SK-N-SH (cell line): ENCODE measurements around the gene POU3F3.

Experiments used
- CHD2 ChIP-seq: fragments of 150-350 bp; IDR thresholded peaks from 2 replicates; pipeline ENCODE4 v1.6.1; 2018; ENCODE audit warnings: low read length; ENCODE audit not compliant: partially characterized antibody
- EZH2phosphoT487 ChIP-seq: fragments of 200-600 bp; sonication (generic); IDR thresholded peaks from 2 replicates; pipeline ENCODE4 v1.6.1; 2017; ENCODE audit warnings: low read depth, mixed run types, mild to moderate bottlenecking, antibody characterized with exemption, moderate library complexity, borderline replicate concordance
- FOXM1 ChIP-seq: IDR thresholded peaks from 2 replicates; pipeline ENCODE4 v1.4.0; 2012; ENCODE audit warnings: low read depth, mild to moderate bottlenecking
- JUND ChIP-seq: IDR thresholded peaks from 2 replicates; pipeline ENCODE4 v1.4.0; 2012
- MAX ChIP-seq: IDR thresholded peaks from 2 replicates; pipeline ENCODE4 v1.4.0; 2012; ENCODE audit warnings: low read depth
- RFX5 ChIP-seq: IDR thresholded peaks from 2 replicates; pipeline ENCODE4 v1.6.1; 2012; ENCODE audit warnings: mild to moderate bottlenecking, improper control_type of control experiment, low read length
- TCF12 ChIP-seq: IDR thresholded peaks from 2 replicates; pipeline ENCODE4 v1.4.0; 2012
- TF ChIP-seq, protein P1 (sequence below): fragments of 200-600 bp; sonication (generic); IDR thresholded peaks from 2 replicates; pipeline ENCODE4 v1.6.1; 2017; ENCODE audit warnings: antibody characterized with exemption, mild to moderate bottlenecking, moderate library complexity

GRCh38 chr2:104883357-104883756 lies 29.4 kb downstream of the POU3F3 start:
- TF ChIP-seq, protein P1, sequence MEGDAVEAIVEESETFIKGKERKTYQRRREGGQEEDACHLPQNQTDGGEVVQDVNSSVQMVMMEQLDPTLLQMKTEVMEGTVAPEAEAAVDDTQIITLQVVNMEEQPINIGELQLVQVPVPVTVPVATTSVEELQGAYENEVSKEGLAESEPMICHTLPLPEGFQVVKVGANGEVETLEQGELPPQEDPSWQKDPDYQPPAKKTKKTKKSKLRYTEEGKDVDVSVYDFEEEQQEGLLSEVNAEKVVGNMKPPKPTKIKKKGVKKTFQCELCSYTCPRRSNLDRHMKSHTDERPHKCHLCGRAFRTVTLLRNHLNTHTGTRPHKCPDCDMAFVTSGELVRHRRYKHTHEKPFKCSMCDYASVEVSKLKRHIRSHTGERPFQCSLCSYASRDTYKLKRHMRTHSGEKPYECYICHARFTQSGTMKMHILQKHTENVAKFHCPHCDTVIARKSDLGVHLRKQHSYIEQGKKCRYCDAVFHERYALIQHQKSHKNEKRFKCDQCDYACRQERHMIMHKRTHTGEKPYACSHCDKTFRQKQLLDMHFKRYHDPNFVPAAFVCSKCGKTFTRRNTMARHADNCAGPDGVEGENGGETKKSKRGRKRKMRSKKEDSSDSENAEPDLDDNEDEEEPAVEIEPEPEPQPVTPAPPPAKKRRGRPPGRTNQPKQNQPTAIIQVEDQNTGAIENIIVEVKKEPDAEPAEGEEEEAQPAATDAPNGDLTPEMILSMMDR: no peak
- TF ChIP-seq CHD2: no peak
- TF ChIP-seq EZH2phosphoT487: no peak
- TF ChIP-seq TCF12: no peak
- no peak for TF ChIP-seq RFX5
- no peak for TF ChIP-seq JUND
- TF ChIP-seq FOXM1: no peak
- no peak for TF ChIP-seq MAX
